Ureter (tissue), 1 donor: Measurements from ENCODE around the gene CFI. TPM values are rescaled to one million over a fixed set of nuclear protein-coding genes. Genes with fewer than 3 reads are reported as not detected.
"Not testable (repeated sequence)": the region's sequence is repeated elsewhere in the genome, so short reads cannot be mapped to it uniquely, and the experiment has no call there.

Source experiments
- DNase-seq: peaks from one replicate; pipeline ENCODE4 v3.0.0-alpha.2; 2020; ENCODE audit warnings: low spot score
- total RNA-seq: library from RNA; stranded (reverse); gene quantifications from one replicate; pipeline ENCODE4 v1.2.4, GENCODE V29; 2023
- donor health status: DM: yes; HTN: yes; CAD: no.

Gene CFI
- total RNA-seq, 1 donor from 2014 or later = 21.3 TPM

- no peak for DNase-seq
These were observed 2.9 kb downstream of the CFI start for GRCh38 chr4:109798866-109799265.

DNA sequence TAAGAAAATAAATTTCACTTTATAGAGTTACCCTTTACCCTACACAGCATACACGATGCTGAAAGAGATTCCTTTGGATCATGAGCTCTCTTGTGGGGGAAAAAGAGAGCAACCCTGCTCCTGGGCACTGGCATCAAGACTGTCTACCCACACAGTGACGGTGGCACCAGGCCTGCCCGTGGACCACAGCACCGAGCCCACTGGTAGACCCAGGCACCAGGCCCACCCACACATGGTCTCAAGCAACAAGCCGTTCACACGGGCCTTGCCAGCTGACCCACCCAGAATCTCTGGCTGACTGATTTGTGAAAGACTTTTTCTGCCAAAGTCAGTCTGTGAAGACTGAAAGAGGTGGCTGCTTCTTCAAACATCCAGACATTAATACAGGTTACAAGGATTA lies 6.7 kb downstream of the CFI start:
- DNase-seq = no peak

GRCh38 chr4:109787807-109788206 lies 14.0 kb downstream of the CFI start:
- no peak for DNase-seq

DNA sequence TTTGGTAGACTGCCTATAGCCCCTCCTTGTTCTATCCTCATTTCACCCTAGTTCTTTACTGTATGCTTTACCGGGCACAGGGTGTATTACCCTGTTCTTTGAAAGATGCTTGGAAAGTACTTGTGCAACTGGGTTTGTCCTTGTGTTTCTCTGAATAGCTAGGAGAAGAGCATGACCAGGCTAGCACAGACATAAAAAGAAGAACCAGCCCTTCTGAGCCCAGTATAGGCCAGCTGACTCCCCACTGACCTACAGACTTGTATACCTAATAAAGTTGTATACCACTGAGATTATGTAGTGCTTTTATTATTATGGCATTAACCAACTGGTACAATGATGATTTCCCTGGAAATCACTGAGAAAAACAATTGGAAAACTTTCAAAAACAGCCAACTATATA lies 15.0 kb downstream of the CFI start:
- no peak for DNase-seq

DNA sequence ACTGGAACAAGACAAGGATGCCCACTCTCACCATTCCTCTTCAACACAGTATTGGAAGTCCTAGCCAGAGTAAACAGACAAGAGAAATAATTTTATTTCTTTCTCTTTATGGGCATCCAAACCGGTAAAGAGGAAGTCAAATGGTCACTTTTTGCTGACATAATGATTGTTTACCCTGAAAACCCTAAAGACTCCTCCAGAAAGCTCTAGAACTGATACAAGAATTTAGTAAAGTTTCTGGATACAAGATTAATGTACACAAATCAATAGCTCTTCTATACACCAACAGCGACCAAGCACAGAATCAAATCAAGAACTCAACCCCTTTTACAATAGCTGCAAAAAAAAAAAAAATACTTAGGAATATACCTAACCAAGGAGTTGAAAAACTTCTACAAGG lies 19.7 kb downstream of the CFI start:
- not testable (repeated sequence) for DNase-seq

DNA sequence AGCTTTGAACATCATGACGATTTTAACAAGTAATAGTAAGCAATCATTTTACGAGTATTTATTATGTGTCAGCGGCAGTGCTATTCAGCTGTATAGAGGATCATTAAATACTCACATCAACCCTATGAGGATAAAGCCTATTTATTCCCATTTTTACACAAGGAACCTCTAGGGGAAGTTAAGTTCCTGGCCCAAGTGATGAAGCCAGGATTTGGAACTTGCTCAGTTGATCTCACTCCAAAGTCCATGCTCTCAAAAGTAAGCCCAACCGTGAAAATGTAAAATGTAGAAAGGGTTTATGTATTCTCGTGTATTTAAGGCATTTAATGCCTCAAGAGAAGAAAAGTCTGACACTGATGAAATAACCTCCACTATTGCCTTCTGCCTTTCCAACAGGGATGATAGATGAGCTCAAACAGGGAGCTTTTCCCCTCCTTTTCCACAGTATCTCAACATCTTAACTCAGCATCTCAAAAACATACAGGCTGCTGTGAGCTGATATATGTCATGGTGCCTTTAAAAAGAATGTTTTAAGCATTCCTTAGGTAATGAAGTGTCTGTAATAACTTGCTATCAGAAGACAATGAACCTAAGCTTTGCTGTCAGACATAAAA lies 36.9 kb downstream of the CFI start:
- DNase-seq = no peak

DNA sequence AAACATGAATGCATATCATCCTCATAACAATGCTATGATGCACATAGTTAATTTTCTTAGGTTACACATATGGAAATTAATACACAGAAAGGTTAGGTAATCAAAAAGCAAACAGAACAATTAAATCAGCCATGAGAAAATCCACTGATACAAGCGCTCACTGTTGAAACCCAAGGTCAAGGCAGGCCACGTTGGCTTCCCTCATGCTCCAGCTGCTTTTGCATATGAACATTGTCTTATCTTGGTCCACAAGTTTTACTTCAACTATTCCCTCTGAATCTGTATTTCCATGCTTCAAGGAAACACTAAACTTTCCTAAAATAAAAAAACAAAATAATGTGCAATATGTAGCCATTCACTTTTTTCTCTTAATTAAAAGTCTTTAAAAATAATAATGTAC lies 37.4 kb downstream of the CFI start:
- no peak for DNase-seq

GRCh38 chr4:109760682-109761081 lies 41.1 kb downstream of the CFI start:
- no peak for DNase-seq

DNA sequence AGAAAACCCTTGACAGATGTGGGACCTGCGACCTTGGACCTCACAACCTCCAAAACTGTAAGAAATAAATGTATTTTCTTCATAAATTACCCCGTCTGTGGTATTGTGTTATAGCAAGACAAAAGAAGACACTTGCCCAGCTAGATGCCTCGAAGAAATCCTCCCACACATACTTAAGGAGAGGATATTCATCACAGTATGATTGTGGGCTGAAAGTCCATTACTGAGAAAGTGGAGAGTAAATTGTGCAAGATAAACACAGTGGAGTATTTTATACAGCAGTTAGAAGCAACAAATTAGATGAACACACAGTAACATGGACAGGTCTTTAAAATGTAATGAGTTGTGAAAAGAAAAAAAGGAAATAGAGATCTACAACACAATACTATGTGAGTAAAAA lies 46.1 kb downstream of the CFI start:
- DNase-seq = no peak

DNA sequence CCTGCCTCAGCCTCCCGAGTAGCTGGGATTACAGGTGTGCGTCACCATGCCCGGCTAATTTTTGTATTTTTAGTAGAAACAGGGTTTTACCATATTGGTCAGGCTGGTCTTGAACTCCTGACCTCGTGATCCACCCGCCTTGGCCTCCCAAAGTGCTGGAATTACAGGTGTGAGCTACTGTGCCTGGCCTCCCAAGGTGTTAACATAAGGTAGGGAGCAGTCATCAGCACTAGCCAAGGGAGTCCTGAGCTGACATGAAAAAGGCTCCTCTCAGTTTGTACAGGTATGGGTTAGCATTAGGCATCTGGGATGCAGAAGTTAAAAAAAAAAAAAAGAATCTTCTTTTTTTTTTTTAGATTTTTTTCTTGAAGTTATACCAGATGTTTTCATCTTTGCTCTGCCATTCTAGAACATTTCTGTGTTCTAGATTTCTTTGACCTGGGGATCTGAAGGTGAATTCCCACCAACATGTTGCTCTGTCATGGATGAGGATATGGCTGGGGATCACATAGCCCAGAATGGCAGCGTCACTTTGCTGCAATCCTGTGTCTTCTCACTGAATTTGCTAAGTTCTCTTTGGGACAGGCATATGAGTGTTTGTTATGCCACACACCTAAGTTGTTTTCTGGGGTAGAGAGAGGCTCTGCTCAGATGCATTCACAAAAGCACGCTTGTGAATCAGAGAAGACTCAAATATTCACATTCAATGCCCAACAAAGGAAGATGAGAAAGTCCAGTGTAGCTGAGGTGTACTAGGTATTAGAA lies 47.5 kb downstream of the CFI start:
- DNase-seq = no peak

DNA sequence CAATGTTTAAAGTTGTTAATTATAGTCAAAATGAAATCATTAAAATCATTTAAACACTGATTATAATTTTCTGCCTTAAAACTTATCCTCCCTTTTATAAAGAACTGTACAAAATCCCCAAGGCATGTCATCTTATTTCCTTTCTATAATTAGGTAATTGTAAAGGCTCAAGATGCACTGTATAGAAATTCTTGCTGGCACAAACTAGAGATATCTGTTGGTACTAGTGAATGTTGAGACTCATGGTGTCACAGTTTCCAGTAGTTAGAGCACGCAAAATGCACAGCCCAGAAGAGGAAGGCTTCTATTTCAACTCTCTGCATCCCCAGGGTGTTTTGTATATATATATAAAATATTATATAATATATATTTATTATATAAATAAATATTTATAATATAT lies 49.3 kb downstream of the CFI start:
- no peak for DNase-seq

DNA sequence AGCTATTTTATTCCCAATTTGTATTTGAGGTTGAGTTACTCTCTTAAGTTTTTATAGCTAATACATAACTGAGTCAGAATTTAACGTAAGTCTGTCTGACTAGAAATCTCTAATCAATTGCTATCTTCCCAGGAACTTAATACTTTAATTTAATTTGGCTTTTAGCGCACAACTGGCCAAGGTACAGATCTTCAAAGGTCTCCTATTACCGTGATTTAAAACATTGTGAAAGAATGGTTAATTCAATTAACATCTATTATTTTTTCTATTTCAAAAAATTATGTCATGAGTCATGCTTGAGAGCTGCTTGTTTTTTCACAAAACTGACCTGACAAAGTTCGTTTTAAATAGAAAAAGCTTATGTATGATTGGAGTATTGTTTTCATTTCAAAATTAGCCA lies 49.9 kb downstream of the CFI start:
- DNase-seq = no peak

DNA sequence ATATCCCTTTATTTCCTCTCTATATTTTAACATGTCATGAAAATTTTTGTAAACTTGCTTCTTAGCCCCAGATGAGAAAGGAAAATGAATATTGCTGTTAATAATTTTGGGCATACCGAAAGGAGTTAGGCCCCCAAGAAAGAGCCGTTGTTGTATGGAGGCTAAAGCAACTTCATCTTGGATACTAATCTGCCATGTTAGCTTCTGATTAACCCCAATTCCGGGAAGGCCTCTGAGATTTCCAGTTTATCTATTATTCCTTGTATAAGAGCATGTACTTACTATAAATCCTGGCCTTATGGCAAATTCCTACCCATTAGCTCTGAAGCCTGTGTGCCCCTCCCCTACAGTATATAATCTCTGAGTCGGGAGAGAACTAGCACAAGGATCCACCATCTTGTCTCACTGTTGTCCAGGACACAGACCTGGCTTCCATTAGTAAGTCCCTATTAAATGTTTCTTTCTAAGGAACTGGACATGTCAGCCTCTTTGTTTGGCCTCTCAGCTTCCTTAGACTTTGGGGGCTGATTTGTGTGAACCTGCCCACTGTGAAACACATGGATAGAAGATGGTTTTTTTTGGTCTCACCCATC lies 51.1 kb downstream of the CFI start:
- DNase-seq = no peak

DNA sequence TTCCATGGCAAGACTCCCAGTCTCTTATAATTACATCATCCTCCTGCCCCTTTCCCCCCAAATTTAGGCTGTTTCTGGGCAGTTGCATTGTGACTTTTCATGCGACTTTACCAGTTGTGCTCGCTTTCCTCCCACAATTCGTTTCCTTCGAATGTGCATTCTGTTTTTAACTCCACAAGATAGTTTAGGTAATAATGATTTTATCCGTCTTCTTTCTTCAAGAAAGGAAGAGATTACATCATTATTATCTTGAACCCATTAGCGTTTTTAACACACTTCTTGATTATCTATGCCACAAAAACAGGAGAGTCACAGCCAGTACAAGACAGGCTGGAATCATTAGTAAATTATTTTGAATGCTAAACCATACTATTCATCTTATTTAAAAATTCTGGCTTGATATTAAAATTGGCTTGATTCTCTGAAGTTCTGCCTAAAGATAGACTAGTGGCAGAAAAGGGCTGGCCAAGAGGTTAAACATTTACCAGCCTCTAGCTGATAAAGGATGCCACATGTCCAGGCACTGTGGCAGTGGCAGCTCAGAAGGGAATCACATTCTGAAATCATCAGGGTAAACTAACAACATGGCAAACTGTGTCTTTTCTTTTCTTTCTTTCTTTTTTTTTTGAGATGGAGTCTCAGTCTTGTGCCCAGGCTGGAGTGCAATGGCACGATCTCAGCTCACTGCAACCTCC lies 52.3 kb downstream of the CFI start:
- DNase-seq = no peak

DNA sequence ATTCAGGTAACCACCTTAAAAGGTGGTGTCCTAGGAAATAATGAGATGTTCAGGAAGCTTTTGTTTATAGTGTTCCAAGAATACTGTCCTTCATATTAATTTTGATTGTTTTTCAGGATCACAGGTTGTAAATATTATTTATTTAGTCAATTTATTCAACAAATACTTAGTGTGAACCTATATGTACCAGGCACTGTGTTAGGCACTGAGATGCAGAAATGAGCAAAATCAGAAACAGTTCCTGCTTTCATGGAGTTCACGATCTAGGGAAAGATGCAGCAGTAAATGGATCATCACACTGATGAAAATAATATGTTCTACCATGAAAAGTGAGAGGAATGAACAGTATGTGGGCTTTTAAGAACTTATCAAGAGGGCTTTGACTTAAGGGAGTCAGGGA lies 53.7 kb downstream of the CFI start:
- no peak for DNase-seq

- DNase-seq = no peak
These were observed 55.1 kb downstream of the CFI start for GRCh38 chr4:109746728-109747127.

GRCh38 chr4:109745830-109746229 lies 56.0 kb downstream of the CFI start:
- DNase-seq = no peak

- DNase-seq = no peak
These were observed 62.3 kb downstream of the CFI start for GRCh38 chr4:109739547-109739946.

DNA sequence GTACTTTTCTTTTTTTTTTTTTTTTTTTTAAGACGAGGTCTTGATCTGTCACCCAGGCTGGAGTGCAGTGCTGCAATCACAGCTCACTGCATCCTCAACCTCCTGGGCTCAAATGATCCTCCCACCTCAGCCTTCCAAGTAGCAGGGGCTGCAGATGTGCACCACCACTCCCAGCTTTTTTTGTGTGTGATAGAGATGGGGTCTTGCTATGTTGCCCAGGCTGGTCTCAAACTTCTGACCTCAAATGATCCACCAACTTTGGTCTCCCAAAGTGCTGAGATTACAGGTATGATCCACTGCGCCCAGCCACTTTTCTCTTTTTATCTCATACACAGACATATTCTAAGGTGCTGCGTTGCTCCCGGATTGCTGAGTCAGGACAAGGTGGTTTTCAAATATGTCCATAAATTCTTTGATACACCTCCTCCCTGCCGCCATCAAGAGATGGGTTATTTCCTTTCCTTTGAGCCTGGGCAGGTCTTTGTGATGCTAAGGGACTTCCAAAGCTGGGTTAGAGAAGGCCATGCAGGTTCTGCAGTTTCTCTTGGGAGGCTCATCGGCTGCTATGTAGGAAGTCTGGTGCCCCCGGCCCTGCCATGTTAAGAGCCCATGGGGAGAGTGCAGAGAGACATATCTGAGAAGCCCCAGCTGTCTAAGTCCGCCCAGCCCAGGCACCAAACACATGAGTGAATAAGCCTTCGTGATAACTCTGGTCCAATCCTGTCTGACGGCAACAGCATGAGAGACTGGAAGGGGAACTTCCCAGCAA lies 63.5 kb downstream of the CFI start:
- DNase-seq = no peak

GRCh38 chr4:109735566-109736365 lies 66.0 kb downstream of the CFI start:
- DNase-seq = no peak

DNA sequence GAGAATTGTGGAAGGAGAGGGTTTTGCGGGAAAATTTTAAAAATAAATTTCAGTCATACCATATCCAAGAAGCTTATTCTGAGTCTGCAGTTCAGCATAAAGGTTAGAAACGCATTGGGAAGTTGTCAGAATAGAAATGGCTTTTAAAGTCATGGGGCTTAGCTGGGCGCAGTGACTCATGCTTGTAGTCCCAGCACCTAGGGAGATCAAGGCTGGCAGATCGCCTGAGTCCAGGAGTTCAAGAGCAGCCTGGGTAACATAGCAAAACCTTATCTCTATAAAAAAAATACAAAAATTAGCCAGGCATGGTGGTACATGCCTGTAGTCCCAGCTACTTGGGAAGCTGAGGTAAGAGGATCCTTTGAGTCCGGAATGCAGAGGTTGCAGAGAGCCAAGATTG lies 68.1 kb downstream of the CFI start:
- DNase-seq = no peak
